ENCODE measurements around the gene MAP3K4. TPM values are rescaled to one million over a fixed set of nuclear protein-coding genes. Genes with fewer than 3 reads are reported as not detected.

The MAP3K4 gene
- total RNA-seq, 2 experiments from 2014 or later = 30.3 to 38.7 TPM

DNA sequence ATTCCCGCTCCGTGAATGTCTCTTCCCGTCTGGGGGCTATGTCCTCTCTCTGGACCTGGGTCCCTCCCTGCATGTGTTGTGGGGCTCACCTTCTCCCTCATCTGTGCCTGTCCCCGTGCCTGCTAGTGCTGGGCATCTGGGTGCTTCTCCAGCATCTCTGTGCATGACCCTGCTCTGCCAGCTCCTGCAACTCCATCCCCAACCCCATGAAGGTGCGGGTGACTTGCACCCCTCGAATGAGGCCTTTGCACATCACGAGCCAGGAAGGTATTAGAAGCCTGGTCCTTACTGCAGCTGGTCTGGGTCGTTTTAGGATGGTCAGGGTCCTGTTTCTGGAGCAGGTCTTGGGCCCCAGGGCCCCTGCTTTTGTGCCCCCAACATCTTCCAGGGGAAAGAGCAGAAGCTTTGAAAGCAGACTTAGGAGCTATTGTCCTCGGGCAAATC is 172.6 kb downstream of the MAP3K4 start:
- no peak for TF ChIP-seq EZH2phosphoT487 (IDR thresholded peaks at IDR 0.05; ENCODE audit: borderline replicate concordance, low read depth, low read length)
- TF ChIP-seq, protein P1, sequence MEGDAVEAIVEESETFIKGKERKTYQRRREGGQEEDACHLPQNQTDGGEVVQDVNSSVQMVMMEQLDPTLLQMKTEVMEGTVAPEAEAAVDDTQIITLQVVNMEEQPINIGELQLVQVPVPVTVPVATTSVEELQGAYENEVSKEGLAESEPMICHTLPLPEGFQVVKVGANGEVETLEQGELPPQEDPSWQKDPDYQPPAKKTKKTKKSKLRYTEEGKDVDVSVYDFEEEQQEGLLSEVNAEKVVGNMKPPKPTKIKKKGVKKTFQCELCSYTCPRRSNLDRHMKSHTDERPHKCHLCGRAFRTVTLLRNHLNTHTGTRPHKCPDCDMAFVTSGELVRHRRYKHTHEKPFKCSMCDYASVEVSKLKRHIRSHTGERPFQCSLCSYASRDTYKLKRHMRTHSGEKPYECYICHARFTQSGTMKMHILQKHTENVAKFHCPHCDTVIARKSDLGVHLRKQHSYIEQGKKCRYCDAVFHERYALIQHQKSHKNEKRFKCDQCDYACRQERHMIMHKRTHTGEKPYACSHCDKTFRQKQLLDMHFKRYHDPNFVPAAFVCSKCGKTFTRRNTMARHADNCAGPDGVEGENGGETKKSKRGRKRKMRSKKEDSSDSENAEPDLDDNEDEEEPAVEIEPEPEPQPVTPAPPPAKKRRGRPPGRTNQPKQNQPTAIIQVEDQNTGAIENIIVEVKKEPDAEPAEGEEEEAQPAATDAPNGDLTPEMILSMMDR (conservative IDR thresholded peaks at IDR 0.05; ENCODE audit: low read length) = no peak
- Histone ChIP-seq H3K36me3 (ENCODE audit: insufficient read depth, low read length) (no peaks in the 10 kb centered on the region), H3K4me2 (ENCODE audit: low read length) (no peak overlapping the region), H3K27ac (ENCODE audit: low read depth, low read length, poor library complexity, severe bottlenecking) (no peak overlapping the region), H4K20me1 (ENCODE audit: insufficient read depth, low read length) (no peaks in the 10 kb centered on the region), H3K4me1 (ENCODE audit: insufficient read depth, low read length, poor library complexity, severe bottlenecking) (peaks cover 9% of the 10 kb centered on the region), H3K79me2 (ENCODE audit: insufficient read depth, low read depth, low read length) (no peaks in the 10 kb centered on the region), H3K4me3 (ENCODE audit: low read depth, low read length, poor library complexity, severe bottlenecking) (no peak overlapping the region), H3K9me3 (ENCODE audit: low read length) (no peaks in the 10 kb centered on the region), H2AFZ (ENCODE audit: low read length) (no peak overlapping the region), H3K9me2 (ENCODE audit: insufficient read depth, low read length) (no peaks in the 10 kb centered on the region)
- BruUV-seq (replicated peaks) = no TSS peak
- intact Hi-C loops (cut with micrococcal nuclease; ENCODE audit: unreplicated experiment) = no loop called here
- ChIA-PET CTCF (ENCODE audit: unreplicated experiment) (no interaction called here), POLR2A (interaction anchor here (0.6 kb wide), 1 partner anchor 564 kb away, joined by 3 read pairs; no protein-coding TSS in a partner anchor)
- no peak for DNase-seq (ENCODE audit: low spot score)

DNA sequence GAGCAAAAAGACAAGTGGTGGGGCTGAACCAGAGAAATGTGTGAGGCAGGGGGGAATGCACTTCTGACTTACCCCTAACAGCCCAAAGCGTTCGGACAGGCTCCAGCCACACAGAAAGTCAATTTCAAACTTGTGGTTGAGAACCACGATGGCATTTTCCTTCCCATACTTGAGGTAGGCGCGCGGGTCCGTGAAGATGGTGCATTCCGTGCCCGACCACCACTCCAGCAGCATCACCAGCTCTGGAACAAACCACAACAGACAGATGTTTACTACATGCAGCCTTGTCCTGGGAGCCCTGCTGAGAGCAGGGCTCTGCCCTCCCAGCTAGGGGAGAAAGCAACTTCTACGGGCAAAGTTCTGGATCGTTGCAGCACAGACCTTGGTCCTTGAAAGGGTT is 174.6 kb downstream of the MAP3K4 start:
- no peak overlapping the region for H3K4me3 ChIP-seq (ENCODE audit: low read depth, low read length, poor library complexity, severe bottlenecking)
- H3K4me2 ChIP-seq (ENCODE audit: low read length) = no peak overlapping the region
- peaks cover 29% of the 10 kb centered on the region for H3K4me1 ChIP-seq (ENCODE audit: insufficient read depth, low read length, poor library complexity, severe bottlenecking)
- TF ChIP-seq, protein P1 (conservative IDR thresholded peaks at IDR 0.05; ENCODE audit: low read length) = no peak
- TF ChIP-seq EZH2phosphoT487 (IDR thresholded peaks at IDR 0.05; ENCODE audit: borderline replicate concordance, low read depth, low read length) = no peak
- no peaks in the 10 kb centered on the region for H3K9me2 ChIP-seq (ENCODE audit: insufficient read depth, low read length)
- no peaks in the 10 kb centered on the region for H4K20me1 ChIP-seq (ENCODE audit: insufficient read depth, low read length)
- no peaks in the 10 kb centered on the region for H3K9me3 ChIP-seq (ENCODE audit: low read length)
- no peaks in the 10 kb centered on the region for H3K79me2 ChIP-seq (ENCODE audit: insufficient read depth, low read depth, low read length)
- CTCF ChIA-PET (ENCODE audit: unreplicated experiment) = no interaction called here
- DNase-seq (ENCODE audit: low spot score) = no peak
- H2AFZ ChIP-seq (ENCODE audit: low read length) = no peak overlapping the region
- intact Hi-C loops (cut with micrococcal nuclease; ENCODE audit: unreplicated experiment) = no loop called here
- POLR2A ChIA-PET = interaction anchor here (0.6 kb wide), 1 partner anchor 747 kb away, joined by 3 read pairs; no protein-coding TSS in a partner anchor
- BruUV-seq (replicated peaks) = no TSS peak
- no peaks in the 10 kb centered on the region for H3K36me3 ChIP-seq (ENCODE audit: insufficient read depth, low read length)
- H3K27ac ChIP-seq (ENCODE audit: low read depth, low read length, poor library complexity, severe bottlenecking) = no peak overlapping the region

DNA sequence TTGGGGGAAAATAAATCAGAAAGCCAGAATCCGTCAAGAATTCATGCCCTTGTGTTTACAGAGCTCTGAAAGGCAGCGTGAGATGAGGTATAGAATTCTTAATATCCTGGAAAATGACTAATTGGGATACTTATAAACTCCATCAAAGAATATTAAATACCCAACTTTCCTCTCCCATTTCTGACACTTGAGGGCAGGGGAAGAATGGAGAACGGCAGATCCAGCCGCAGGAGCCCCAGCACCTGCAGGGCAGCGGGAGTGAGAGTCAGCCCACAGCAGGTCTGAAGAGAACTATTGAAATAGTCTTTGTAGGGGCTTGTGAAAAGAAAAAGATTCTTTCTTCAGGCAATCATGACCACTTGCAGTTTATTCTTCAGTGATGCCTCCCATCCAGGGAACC is 175.1 kb downstream of the MAP3K4 start:
- H4K20me1 ChIP-seq (ENCODE audit: insufficient read depth, low read length) = no peaks in the 10 kb centered on the region
- CTCF ChIA-PET (ENCODE audit: unreplicated experiment) = no interaction called here

More for the DNA sequence above, 175.1 kb downstream of the MAP3K4 start:
- no peaks in the 10 kb centered on the region for H3K79me2 ChIP-seq (ENCODE audit: insufficient read depth, low read depth, low read length)
- no peaks in the 10 kb centered on the region for H3K9me2 ChIP-seq (ENCODE audit: insufficient read depth, low read length)
- no peak for TF ChIP-seq EZH2phosphoT487 (IDR thresholded peaks at IDR 0.05; ENCODE audit: borderline replicate concordance, low read depth, low read length)
- TF ChIP-seq, protein P1 (conservative IDR thresholded peaks at IDR 0.05; ENCODE audit: low read length) = no peak
- H2AFZ ChIP-seq (ENCODE audit: low read length) = no peak overlapping the region
- H3K36me3 ChIP-seq (ENCODE audit: insufficient read depth, low read length) = no peaks in the 10 kb centered on the region
- H3K9me3 ChIP-seq (ENCODE audit: low read length) = no peaks in the 10 kb centered on the region
- POLR2A ChIA-PET = no interaction called here
- no peak overlapping the region for H3K4me2 ChIP-seq (ENCODE audit: low read length)
- intact Hi-C loops (cut with micrococcal nuclease; ENCODE audit: unreplicated experiment) = no loop called here
- no TSS peak for BruUV-seq (replicated peaks)
- DNase-seq (ENCODE audit: low spot score) = no peak
- H3K4me1 ChIP-seq (ENCODE audit: insufficient read depth, low read length, poor library complexity, severe bottlenecking) = peaks cover 33% of the 10 kb centered on the region
- H3K4me3 ChIP-seq (ENCODE audit: low read depth, low read length, poor library complexity, severe bottlenecking) = no peak overlapping the region
- no peak overlapping the region for H3K27ac ChIP-seq (ENCODE audit: low read depth, low read length, poor library complexity, severe bottlenecking)
